Spleen (tissue), 7 donors: ENCODE data around the gene ECD.

Experiments
- POLR2A ChIP-seq, 3 donors: fragments of 450-650 bp; IDR thresholded peaks; one replicate each; pipeline ENCODE4 v1.5.1; 2017; ENCODE audit warnings: antibody characterized with exemption in 3 of 3, mild to moderate bottlenecking in 1 of 3
- TF ChIP-seq, protein P1 (sequence below), 11 experiments: fragments of 200-600 bp in 7 of 11; fragments of 450-650 bp in 4 of 11; sonication (generic) in 4 of 11; IDR thresholded peaks in 8 of 11; conservative IDR thresholded peaks in 3 of 11; 1 replicate in 7 of 11; 2 replicates in 4 of 11; pipeline versions ENCODE4 v1.4.0 to v1.8.0; 2016 to 2021; ENCODE audit warnings: antibody characterized with exemption in 11 of 11, inconsistent platforms in 4 of 11, mild to moderate bottlenecking in 1 of 11
- donor health status: DM: no; HTN: no; CAD: no; lungs with moderate emphysema.
- donor health status: DM: no; HTN: no; CAD: no.
- donor health status: DM: no; HTN: no; CAD: no.

DNA sequence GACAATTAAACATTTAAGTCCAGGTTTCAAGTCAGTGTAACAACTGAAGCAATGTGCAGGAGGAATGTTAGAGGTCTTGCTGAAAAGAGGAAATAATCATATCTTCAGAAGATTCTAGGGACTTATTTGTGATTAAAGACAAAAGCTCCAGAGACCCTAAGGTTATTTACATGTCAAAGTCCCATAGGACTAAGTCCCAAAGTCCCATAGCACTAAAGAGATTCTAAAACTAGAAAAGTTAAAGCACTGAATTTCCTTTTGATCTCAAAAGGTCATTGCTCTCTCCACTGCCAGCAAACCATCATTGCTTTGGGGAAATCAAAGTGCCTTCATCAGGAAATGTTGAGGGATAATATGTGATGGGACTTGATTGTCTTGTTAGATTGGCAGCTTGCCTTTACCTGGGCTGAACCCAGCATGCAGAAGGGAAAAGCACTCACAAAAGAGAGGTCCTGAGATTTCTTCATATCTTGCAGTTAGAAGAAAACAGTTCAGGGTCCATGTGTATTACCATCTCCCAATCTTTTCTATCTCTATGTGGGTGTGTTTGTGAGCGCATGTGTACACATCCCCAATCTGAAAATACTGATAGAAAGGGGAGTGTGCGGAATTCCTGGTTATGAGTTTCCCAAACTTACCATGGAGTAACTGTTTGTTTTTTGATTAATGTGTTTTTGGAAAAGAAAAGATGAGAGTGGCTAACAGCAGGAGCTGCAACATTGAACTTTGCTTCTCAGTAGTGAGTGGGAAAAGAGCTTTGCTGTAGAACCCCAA, 35.7 kb downstream of the ECD start:
- TF ChIP-seq, protein P1, sequence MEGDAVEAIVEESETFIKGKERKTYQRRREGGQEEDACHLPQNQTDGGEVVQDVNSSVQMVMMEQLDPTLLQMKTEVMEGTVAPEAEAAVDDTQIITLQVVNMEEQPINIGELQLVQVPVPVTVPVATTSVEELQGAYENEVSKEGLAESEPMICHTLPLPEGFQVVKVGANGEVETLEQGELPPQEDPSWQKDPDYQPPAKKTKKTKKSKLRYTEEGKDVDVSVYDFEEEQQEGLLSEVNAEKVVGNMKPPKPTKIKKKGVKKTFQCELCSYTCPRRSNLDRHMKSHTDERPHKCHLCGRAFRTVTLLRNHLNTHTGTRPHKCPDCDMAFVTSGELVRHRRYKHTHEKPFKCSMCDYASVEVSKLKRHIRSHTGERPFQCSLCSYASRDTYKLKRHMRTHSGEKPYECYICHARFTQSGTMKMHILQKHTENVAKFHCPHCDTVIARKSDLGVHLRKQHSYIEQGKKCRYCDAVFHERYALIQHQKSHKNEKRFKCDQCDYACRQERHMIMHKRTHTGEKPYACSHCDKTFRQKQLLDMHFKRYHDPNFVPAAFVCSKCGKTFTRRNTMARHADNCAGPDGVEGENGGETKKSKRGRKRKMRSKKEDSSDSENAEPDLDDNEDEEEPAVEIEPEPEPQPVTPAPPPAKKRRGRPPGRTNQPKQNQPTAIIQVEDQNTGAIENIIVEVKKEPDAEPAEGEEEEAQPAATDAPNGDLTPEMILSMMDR (IDR thresholded peaks at IDR 0.05 in 8 of 11, conservative IDR thresholded peaks at IDR 0.05 in 3 of 11): no peak
- TF ChIP-seq POLR2A (IDR thresholded peaks at IDR 0.05): no peak
